K562 (cell line): ENCODE data around the gene NOD1. TPM values are rescaled to one million over a fixed set of nuclear protein-coding genes. Genes with fewer than 3 reads are reported as not detected.

Experiments
- ATAC-seq: fragments of 200-7000 bp; cut with Tn5 transposase; 3 replicates; pipeline ENCODE4 v1.9.1; 2020; ENCODE audit warnings: moderate library complexity
- BruUV-seq: library from RNA; stranded (reverse); fragments of 400-500 nt; replicated peaks from 2 replicates; lab custom pipeline; 2021; lab: Mats Ljungman, UMichigan
- CTCF ChIA-PET: fragments of 300-600 bp; formaldehyde crosslinking; extraction: SDS; loops from one replicate; lab custom pipeline; 2021; ENCODE audit warnings: low intra/inter-chr PET ratio; lab: Yijun Ruan, JAX
- POLR2A ChIA-PET: fragments of 300-600, 350-650 bp; sonication (Branson Sonifier 250); formaldehyde crosslinking; extraction: SDS; loops from one replicate; lab custom pipeline; 2021; ENCODE audit warnings: antibody characterized with exemption, inconsistent platforms; lab: Yijun Ruan, JAX
- DNase-seq, 4 experiments: peaks; one replicate each; pipeline versions ENCODE4 v3.0.0 to v3.0.0-alpha.2; 2011 to 2018; ENCODE audit warnings: low spot score in 3 of 4, mixed read lengths in 3 of 4; ENCODE audit errors: extremely low read depth in 1 of 4
- FAIRE-seq: peaks from 2 replicates; lab custom pipeline; 2011; peaks lifted over from hg19 to GRCh38; lab: Jason Lieb, UNC
- H2AFZ ChIP-seq: 2 replicates; pipeline ENCODE4 v1.6.0; 2011; ENCODE audit warnings: low read depth, low read length, control low read depth, inconsistent platforms
- H3K27ac ChIP-seq: fragments of 200-600 bp; 3 replicates; pipeline ENCODE4 v1.8.0; 2011; ENCODE audit warnings: low read depth, mild to moderate bottlenecking, control low read depth, inconsistent platforms, low read length, moderate library complexity, mixed read lengths; ENCODE audit errors: extremely low read depth
- H3K27me3 ChIP-seq, 2 experiments: fragments of 300-600 bp in 1 of 2; 2 replicates in 1 of 2; 3 replicates in 1 of 2; pipeline versions ENCODE4 v1.6.0 to v1.8.0; 2011; ENCODE audit warnings: inconsistent platforms in 2 of 2, low read length in 2 of 2, mild to moderate bottlenecking in 1 of 2, mixed read lengths in 1 of 2, moderate library complexity in 1 of 2; ENCODE audit not compliant: control insufficient read depth in 2 of 2, insufficient read depth in 2 of 2
- H3K36me3 ChIP-seq: fragments of 300-600 bp; 3 replicates; pipeline ENCODE4 v1.8.0; 2011; ENCODE audit warnings: mild to moderate bottlenecking, low read length, inconsistent platforms; ENCODE audit not compliant: control insufficient read depth, insufficient read depth
- H3K4me1 ChIP-seq, 2 experiments: fragments of 200-600 bp in 1 of 2; replicated peaks in 1 of 2; 2 replicates in 1 of 2; 3 replicates in 1 of 2; pipeline versions ENCODE4 v1.5.1 to v1.8.0; 2011; ENCODE audit warnings: inconsistent platforms in 2 of 2, low read length in 2 of 2, mild to moderate bottlenecking in 1 of 2, mixed read lengths in 1 of 2, moderate library complexity in 1 of 2; ENCODE audit not compliant: control insufficient read depth in 2 of 2, insufficient read depth in 2 of 2
- H3K4me2 ChIP-seq: 2 replicates; pipeline ENCODE4 v1.6.1; 2011; ENCODE audit warnings: low read length, control low read depth, inconsistent platforms, mixed read lengths; ENCODE audit not compliant: insufficient read depth
- H3K4me3 ChIP-seq: fragments of 200-600 bp; sonication (generic), shearing (Covaris generic); 2 replicates; pipeline ENCODE4 v1.5.1; 2016; ENCODE audit warnings: control low read depth, inconsistent platforms
- H3K79me2 ChIP-seq: fragments of 200-600 bp; 3 replicates; pipeline ENCODE4 v1.8.0; 2011; ENCODE audit warnings: low read length, inconsistent platforms; ENCODE audit not compliant: control insufficient read depth, insufficient read depth
- H3K9ac ChIP-seq, 2 experiments: 2 replicates each; pipeline versions ENCODE4 v1.6.0 to v1.6.1; 2011; ENCODE audit warnings: low read depth in 2 of 2, low read length in 2 of 2, control low read depth in 1 of 2, inconsistent platforms in 1 of 2, mild to moderate bottlenecking in 1 of 2, mixed read lengths in 1 of 2; ENCODE audit not compliant: insufficient read depth in 1 of 2
- H3K9me1 ChIP-seq: one replicate; pipeline ENCODE4 v1.6.0; 2011; ENCODE audit warnings: inconsistent platforms, mild to moderate bottlenecking, low read length, moderate library complexity; ENCODE audit not compliant: control insufficient read depth, insufficient read depth
- H3K9me3 ChIP-seq: replicated peaks from 2 replicates; pipeline ENCODE4 v1.5.1; 2011; ENCODE audit warnings: low read depth, low read length, inconsistent platforms; ENCODE audit not compliant: control insufficient read depth, insufficient read depth
- H4K20me1 ChIP-seq: replicated peaks from 2 replicates; pipeline ENCODE4 v1.6.1; 2011; ENCODE audit warnings: low read length, inconsistent platforms, mixed read lengths; ENCODE audit not compliant: control insufficient read depth, insufficient read depth
- GATAD2A ChIP-seq: fragments of 450-650 bp; IDR thresholded peaks from 2 replicates; pipeline ENCODE4 v1.6.1; 2017
- KAT7 ChIP-seq: sonication (generic); formaldehyde crosslinking; IDR thresholded peaks from 2 replicates; pipeline ENCODE4 v1.8.0; 2022; ENCODE audit warnings: missing genetic modification reagents, mild to moderate bottlenecking, borderline replicate concordance
- KDM1A ChIP-seq, 2 experiments: fragments of 450-650 bp; IDR thresholded peaks; 2 replicates each; pipeline ENCODE4 v1.6.1; 2016; ENCODE audit warnings: mild to moderate bottlenecking in 2 of 2
- KHSRP ChIP-seq: fragments of 450-650 bp; IDR thresholded peaks from 2 replicates; pipeline ENCODE4 v1.6.1; 2017
- KLF13 ChIP-seq: fragments of 450-650 bp; IDR thresholded peaks from 2 replicates; pipeline ENCODE4 v1.6.1; 2016; ENCODE audit warnings: missing genetic modification characterization, low read depth, mild to moderate bottlenecking, missing compliant biosample characterization, moderate library complexity, borderline replicate concordance
- MEF2A ChIP-seq: IDR thresholded peaks from 2 replicates; pipeline ENCODE4 v1.6.1; 2011; ENCODE audit warnings: low read depth, mild to moderate bottlenecking, low read length, moderate library complexity; ENCODE audit not compliant: control insufficient read depth
- MXI1 ChIP-seq: IDR thresholded peaks from 2 replicates; pipeline ENCODE4 v1.6.1; 2011; ENCODE audit warnings: low read depth, mild to moderate bottlenecking, improper control_type of control experiment, low read length
- PURB ChIP-seq: sonication (generic); formaldehyde crosslinking; IDR thresholded peaks from 2 replicates; pipeline ENCODE4 v1.9.0; 2021; ENCODE audit warnings: low read depth, mild to moderate bottlenecking, missing genetic modification reagents
- RAD21 ChIP-seq, 2 experiments: fragments of 250-450 bp in 1 of 2; fragments of 450-650 bp in 1 of 2; sonication (Bioruptor Pico) in 1 of 2; formaldehyde crosslinking in 1 of 2; IDR thresholded peaks in 1 of 2; conservative IDR thresholded peaks in 1 of 2; 2 replicates each; pipeline versions ENCODE4 v1.4.0 to v1.8.0; 2020 to 2022; ENCODE audit warnings: mild to moderate bottlenecking in 2 of 2, moderate library complexity in 1 of 2
- RHOXF2B ChIP-seq: fragments of 250-450 bp; sonication (Bioruptor Pico); conservative IDR thresholded peaks from 2 replicates; pipeline ENCODE4 v1.5.1; 2021
- SMARCA4 ChIP-seq: fragments of 450-650 bp; IDR thresholded peaks from 2 replicates; pipeline ENCODE4 v1.6.1; 2016
- SMC3 ChIP-seq: conservative IDR thresholded peaks from 2 replicates; pipeline ENCODE4 v1.6.1; 2011; ENCODE audit warnings: low read depth, low read length, improper control_type of control experiment; ENCODE audit not compliant: insufficient read depth
- TCF7L2 ChIP-seq: fragments of 150-350 bp; IDR thresholded peaks from 2 replicates; pipeline ENCODE4 v1.6.1; 2016; ENCODE audit warnings: low read depth, mild to moderate bottlenecking, low read length, moderate library complexity
- TGIF2 ChIP-seq: sonication (generic); formaldehyde crosslinking; IDR thresholded peaks from 2 replicates; pipeline ENCODE4 v1.8.1; 2022; ENCODE audit warnings: mild to moderate bottlenecking, missing genetic modification reagents, moderate library complexity
- YY1 ChIP-seq, 3 experiments: IDR thresholded peaks; 2 replicates each; pipeline ENCODE4 v1.6.1; 2011; ENCODE audit warnings: low read length in 2 of 3, mild to moderate bottlenecking in 2 of 3, moderate library complexity in 2 of 3, borderline replicate concordance in 1 of 3, control low read depth in 1 of 3, low read depth in 1 of 3; ENCODE audit not compliant: insufficient read depth in 3 of 3, insufficient replicate concordance in 2 of 3, control insufficient read depth in 1 of 3, insufficient read length in 1 of 3; ENCODE audit errors: extremely low read depth in 1 of 3
- ZBTB17 ChIP-seq: fragments of 450-650 bp; formaldehyde crosslinking; IDR thresholded peaks from 2 replicates; pipeline ENCODE4 v1.4.0; 2020; ENCODE audit warnings: mild to moderate bottlenecking
- ZFP30 ChIP-seq: fragments of 250-450 bp; sonication (Bioruptor Pico); IDR thresholded peaks from 2 replicates; pipeline ENCODE4 v1.8.0; 2022; ENCODE audit warnings: moderate library complexity, mild to moderate bottlenecking, inconsistent platforms, borderline replicate concordance
- ZNF282 ChIP-seq: sonication (generic); formaldehyde crosslinking; IDR thresholded peaks from 2 replicates; pipeline ENCODE4 v1.8.1; 2023; ENCODE audit warnings: missing genetic modification reagents
- ZNF778 ChIP-seq: fragments of 450-650 bp; formaldehyde crosslinking; IDR thresholded peaks from 2 replicates; pipeline ENCODE4 v1.4.0; 2020; ENCODE audit warnings: mild to moderate bottlenecking, moderate library complexity
- WGBS: fragments of 100-300 bp; shearing (Covaris generic); methylation state at CpG from one replicate; pipeline ENCODE4 v1.1.6; 2016; ENCODE audit warnings: low coverage, mixed read lengths; ENCODE audit not compliant: insufficient coverage; ENCODE audit errors: missing lambda C conversion rate; 5-methylcytosine and 5-hydroxymethylcytosine counted together
- in situ Hi-C: fragments of 300-500 bp; cut with MboI; formaldehyde crosslinking; loops from 4 replicates; pipeline ENCODE4 v1.15.0; 2018; ENCODE audit warnings: inconsistent platforms, mixed read lengths
- intact Hi-C: fragments of 100-400 bp; cut with micrococcal nuclease; formaldehyde crosslinking; loops from 2 replicates; pipeline ENCODE4 v1.14.2; 2022
- polyA plus RNA-seq, 8 experiments: library from polyadenylated mRNA; depleted of rRNA in 4 of 8; stranded (reverse) in 5 of 8; unstranded in 3 of 8; fragments of >200 nt; fragmentation: Nextera tagmentation in 2 of 8; fragmentation: Illumina TruSeq in 1 of 8; extraction: Ambion mirVana in 2 of 8; extraction: Trizol in 1 of 8; gene quantifications; 2 replicates each; pipeline versions ENCODE4 v1.2.1 to v1.2.3, GENCODE V29; 2011 to 2014; ENCODE audit warnings: inconsistent platforms in 1 of 8, missing spikeins in 1 of 8
- total RNA-seq, 7 experiments: library from RNA; depleted of rRNA in 6 of 7; stranded (reverse); fragments of >200 nt in 6 of 7; fragmentation: Illumina TruSeq in 2 of 7; extraction: Trizol in 2 of 7; gene quantifications; 2 replicates each; pipeline versions ENCODE4 v1.2.1 to v1.2.3, GENCODE V29; 2011 to 2021; ENCODE audit warnings: low replicate concordance in 1 of 7
- TF ChIP-seq, protein P1 (sequence below): sonication (generic); formaldehyde crosslinking; IDR thresholded peaks from 2 replicates; pipeline ENCODE4 v1.8.0; 2022; ENCODE audit warnings: mild to moderate bottlenecking, missing genetic modification reagents, borderline replicate concordance
- TF ChIP-seq, protein P2 (sequence below): fragments of 250-450 bp; sonication (Bioruptor Pico); IDR thresholded peaks from 2 replicates; pipeline ENCODE4 v1.5.0; 2021

NOD1 gene
- total and polyA plus RNA-seq, 9 of the 15 experiments (the other 6 are each of a cell fraction or from before 2014, with no cell fraction given): 0.34 to 7.1 (median 4.7) TPM

DNA sequence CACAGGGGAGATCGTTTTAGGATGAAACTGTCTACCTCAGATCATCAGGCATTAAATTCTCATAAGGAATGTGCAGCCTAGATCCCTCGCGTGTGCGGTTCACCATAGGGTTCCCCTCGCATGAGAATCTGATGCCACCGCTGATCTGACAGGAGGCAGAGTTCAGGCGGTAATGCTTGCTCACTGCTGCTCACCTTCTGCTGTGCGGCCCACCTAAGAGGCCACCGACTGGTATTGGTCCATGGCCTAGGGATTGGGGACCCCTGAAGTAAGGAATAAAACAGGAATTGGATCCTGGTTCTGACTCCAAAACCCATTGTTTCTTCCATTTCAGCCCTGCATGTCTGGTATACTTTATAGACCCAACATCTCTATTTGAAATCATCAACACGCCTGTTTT lies 4.1 kb downstream of the NOD1 start (continued):
- TF ChIP-seq MEF2A: no peak
- TF ChIP-seq YY1 (IDR thresholded peaks at IDR 0.05; ENCODE audit: borderline replicate concordance in 1 of 3, control insufficient read depth in 1 of 3, extremely low read depth in 1 of 3, insufficient read depth in 3 of 3, insufficient read length in 1 of 3, insufficient replicate concordance in 2 of 3, low read depth in 1 of 3, low read length in 2 of 3): no peak
- TF ChIP-seq, protein P1, sequence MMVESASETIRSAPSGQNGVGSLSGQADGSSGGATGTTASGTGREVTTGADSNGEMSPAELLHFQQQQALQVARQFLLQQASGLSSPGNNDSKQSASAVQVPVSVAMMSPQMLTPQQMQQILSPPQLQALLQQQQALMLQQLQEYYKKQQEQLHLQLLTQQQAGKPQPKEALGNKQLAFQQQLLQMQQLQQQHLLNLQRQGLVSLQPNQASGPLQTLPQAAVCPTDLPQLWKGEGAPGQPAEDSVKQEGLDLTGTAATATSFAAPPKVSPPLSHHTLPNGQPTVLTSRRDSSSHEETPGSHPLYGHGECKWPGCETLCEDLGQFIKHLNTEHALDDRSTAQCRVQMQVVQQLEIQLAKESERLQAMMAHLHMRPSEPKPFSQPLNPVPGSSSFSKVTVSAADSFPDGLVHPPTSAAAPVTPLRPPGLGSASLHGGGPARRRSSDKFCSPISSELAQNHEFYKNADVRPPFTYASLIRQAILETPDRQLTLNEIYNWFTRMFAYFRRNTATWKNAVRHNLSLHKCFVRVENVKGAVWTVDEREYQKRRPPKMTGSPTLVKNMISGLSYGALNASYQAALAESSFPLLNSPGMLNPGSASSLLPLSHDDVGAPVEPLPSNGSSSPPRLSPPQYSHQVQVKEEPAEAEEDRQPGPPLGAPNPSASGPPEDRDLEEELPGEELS (CRISPR knock-in tag): no peak
- TF ChIP-seq TGIF2 (CRISPR knock-in tag): no peak
- TF ChIP-seq GATAD2A: no peak
- no peak for TF ChIP-seq SMARCA4
- TF ChIP-seq ZBTB17 (CRISPR knock-in tag): no peak
- TF ChIP-seq TCF7L2: no peak
- TF ChIP-seq ZFP30 (CRISPR knock-in tag): no peak
- TF ChIP-seq, all 486 proteins: peak for 0

DNA sequence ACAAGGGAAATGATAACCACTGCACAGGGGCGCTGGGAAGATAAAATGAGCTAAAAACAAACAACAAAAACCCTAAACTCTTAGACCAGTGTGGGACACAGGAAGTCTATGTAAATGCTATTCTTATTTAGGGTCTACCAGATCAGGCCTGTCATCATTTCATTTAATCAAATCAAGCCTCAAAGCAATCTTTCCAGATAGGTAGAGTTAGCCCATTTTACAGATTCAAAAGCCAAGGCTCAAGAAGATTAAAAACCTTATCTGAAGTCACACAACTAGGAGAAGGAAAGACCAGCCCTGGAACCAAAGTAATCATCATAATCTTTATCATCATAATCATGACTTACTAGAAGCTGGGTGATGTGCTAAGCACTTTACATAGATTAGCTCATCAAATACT lies 4.7 kb downstream of the NOD1 start:
- no peaks in the 10 kb centered on the region for H3K36me3 ChIP-seq
- peaks cover 25 to 43% of the 10 kb centered on the region in 2 experiments for H3K4me1 ChIP-seq
- H3K27ac ChIP-seq: no peak overlapping the region
- CTCF ChIA-PET: no interaction called here
- DNase-seq: no peak
- no peak overlapping the region for H3K4me3 ChIP-seq
- no peaks in the 10 kb centered on the region for H3K9me3 ChIP-seq
- intact Hi-C loops (no loop called here), in situ Hi-C loops (no loop called here)
- H3K27me3 ChIP-seq: no peaks in the 10 kb centered on the region
- BruUV-seq: no TSS peak
- no peak overlapping the region for H2AFZ ChIP-seq
- WGBS: 73% methylated on average over 1 of the region's 1 CpG
- peaks cover 3% of the 10 kb centered on the region for H3K9me1 ChIP-seq
- peaks cover 4% of the 10 kb centered on the region; the same call in 1 of the 2 replicates for H4K20me1 ChIP-seq
- no peak overlapping the region for H3K9ac ChIP-seq
- no peak overlapping the region for H3K4me2 ChIP-seq
- POLR2A ChIA-PET: no interaction called here
- FAIRE-seq: no peak
- H3K79me2 ChIP-seq: peaks cover 5% of the 10 kb centered on the region; the same call in 1 of the 3 replicates
- no peak for ATAC-seq
- no peak for TF ChIP-seq PURB (CRISPR knock-in tag)
- TF ChIP-seq ZNF778: no peak
- TF ChIP-seq, protein P2, sequence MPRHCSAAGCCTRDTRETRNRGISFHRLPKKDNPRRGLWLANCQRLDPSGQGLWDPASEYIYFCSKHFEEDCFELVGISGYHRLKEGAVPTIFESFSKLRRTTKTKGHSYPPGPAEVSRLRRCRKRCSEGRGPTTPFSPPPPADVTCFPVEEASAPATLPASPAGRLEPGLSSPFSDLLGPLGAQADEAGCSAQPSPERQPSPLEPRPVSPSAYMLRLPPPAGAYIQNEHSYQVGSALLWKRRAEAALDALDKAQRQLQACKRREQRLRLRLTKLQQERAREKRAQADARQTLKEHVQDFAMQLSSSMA: no peak
- TF ChIP-seq KHSRP: no peak
- TF ChIP-seq KLF13 (tag): no peak
- TF ChIP-seq ZNF282: no peak
- peak; percentile 58 to 71; a peak in 3 of 4 replicates for TF ChIP-seq KDM1A (IDR thresholded peaks at IDR 0.05)
- TF ChIP-seq KAT7: no peak
- TF ChIP-seq RAD21 (CRISPR knock-in tag; conservative IDR thresholded peaks at IDR 0.05 in 1 of 2, IDR thresholded peaks at IDR 0.05 in 1 of 2): no peak
- no peak for TF ChIP-seq SMC3
- no peak for TF ChIP-seq MXI1
- no peak for TF ChIP-seq RHOXF2B
